Esophagus squamous epithelium (tissue), 4 donors: ENCODE data around the gene GALNS.

Experiments used
- CTCF ChIP-seq, 6 experiments: fragments of 450-650 bp in 4 of 6; fragments of 200-600 bp in 2 of 6; sonication (generic) in 2 of 6; IDR thresholded peaks; one replicate each; pipeline ENCODE4 v1.5.1; 2016 to 2019; ENCODE audit warnings: antibody characterized with exemption in 6 of 6, mild to moderate bottlenecking in 4 of 6, moderate library complexity in 4 of 6
- POLR2A ChIP-seq, 4 donors: fragments of 450-650 bp; IDR thresholded peaks; one replicate each; pipeline ENCODE4 v1.6.1; 2017; ENCODE audit warnings: antibody characterized with exemption in 4 of 4, mild to moderate bottlenecking in 4 of 4, moderate library complexity in 3 of 4

GRCh38 chr16:88778541-88779065 is 78.1 kb downstream of the GALNS start:
- TF ChIP-seq CTCF (IDR thresholded peaks at IDR 0.05) (no peak), POLR2A (IDR thresholded peaks at IDR 0.05) (no peak)
